Fibroblast of lung (primary cell): ENCODE measurements around the gene CHST3. TPM values are rescaled to one million over a fixed set of nuclear protein-coding genes. Genes with fewer than 3 reads are reported as not detected.

Experiments used
- DNase-seq, 2 donors: peaks; one replicate each; pipeline versions ENCODE4 v3.0.0 to v3.0.0-alpha.2; 2010; ENCODE audit warnings: low read depth in 2 of 2
- H2AFZ ChIP-seq: 2 replicates; pipeline ENCODE4 v1.5.1; 2012; ENCODE audit warnings: low read length, control low read depth, inconsistent platforms
- H3K27ac ChIP-seq: 2 replicates; pipeline ENCODE4 v1.5.1; 2011; ENCODE audit warnings: low read length, control low read depth; ENCODE audit not compliant: insufficient read depth
- H3K27me3 ChIP-seq: 2 replicates; pipeline ENCODE4 v1.5.1; 2011; ENCODE audit warnings: mild to moderate bottlenecking, low read length; ENCODE audit not compliant: control insufficient read depth, insufficient read depth
- H3K36me3 ChIP-seq: 2 replicates; pipeline ENCODE4 v1.5.1; 2011; ENCODE audit warnings: low read length; ENCODE audit not compliant: control insufficient read depth, insufficient read depth
- H3K4me1 ChIP-seq: 2 replicates; pipeline ENCODE4 v1.5.1; 2011; ENCODE audit warnings: low read length; ENCODE audit not compliant: control insufficient read depth, insufficient read depth; ENCODE audit errors: extremely low read depth
- H3K4me2 ChIP-seq: 2 replicates; pipeline ENCODE4 v1.5.1; 2011; ENCODE audit warnings: low read length, control low read depth; ENCODE audit not compliant: insufficient read depth; ENCODE audit errors: extremely low read depth
- H3K4me3 ChIP-seq, 4 experiments: fragments of 200-600 bp in 1 of 4; sonication (generic) in 1 of 4; replicated peaks in 1 of 4; 2 replicates each; pipeline ENCODE4 v1.5.1; 2011 to 2016; ENCODE audit warnings: low read length in 4 of 4, low read depth in 3 of 4, mild to moderate bottlenecking in 3 of 4, control low read depth in 2 of 4, inconsistent platforms in 1 of 4, mixed read lengths in 1 of 4; ENCODE audit not compliant: insufficient read depth in 1 of 4; ENCODE audit errors: control extremely low read depth in 1 of 4
- H3K79me2 ChIP-seq: 2 replicates; pipeline ENCODE4 v1.5.1; 2012; ENCODE audit warnings: mild to moderate bottlenecking, low read length, inconsistent platforms; ENCODE audit not compliant: control insufficient read depth, insufficient read depth
- H3K9ac ChIP-seq: 2 replicates; pipeline ENCODE4 v1.5.1; 2011; ENCODE audit warnings: mild to moderate bottlenecking, low read length, control low read depth; ENCODE audit not compliant: insufficient read depth
- H3K9me3 ChIP-seq: 2 replicates; pipeline ENCODE4 v1.5.1; 2012; ENCODE audit warnings: low read depth, low read length; ENCODE audit not compliant: control insufficient read depth, insufficient read depth
- H4K20me1 ChIP-seq: 2 replicates; pipeline ENCODE4 v1.5.1; 2011; ENCODE audit warnings: low read length; ENCODE audit not compliant: control insufficient read depth, insufficient read depth; ENCODE audit errors: extremely low read depth
- EZH2 ChIP-seq: IDR thresholded peaks from 2 replicates; pipeline ENCODE4 v1.5.1; 2012; ENCODE audit warnings: low read length, control low read depth, mild to moderate bottlenecking; ENCODE audit errors: missing control alignments
- polyA plus RNA-seq, 2 donors: library from polyadenylated mRNA; depleted of rRNA in 1 of 2; stranded (reverse) in 1 of 2; unstranded in 1 of 2; fragments of >200 nt; gene quantifications; 2 replicates each; pipeline ENCODE4 v1.2.1, GENCODE V29; 2011 to 2012; ENCODE audit warnings: missing spikeins in 1 of 2
- total RNA-seq: library from RNA; depleted of rRNA; stranded (reverse); fragments of >200 nt; gene quantifications from 2 replicates; pipeline ENCODE4 v1.2.1, GENCODE V29; 2014
- TF ChIP-seq, protein P1 (sequence below), 2 donors: IDR thresholded peaks in 1 of 2; conservative IDR thresholded peaks in 1 of 2; 1 replicate in 1 of 2; 2 replicates in 1 of 2; pipeline ENCODE4 v1.5.1; 2011 to 2012; ENCODE audit warnings: low read length in 2 of 2, control low read depth in 1 of 2, inconsistent platforms in 1 of 2, low read depth in 1 of 2, mild to moderate bottlenecking in 1 of 2

Gene CHST3
- total and polyA plus RNA-seq, 2 donors (not counting 1 experiment from before 2014, with no cell fraction given): 9.1 to 29.9 TPM

DNA sequence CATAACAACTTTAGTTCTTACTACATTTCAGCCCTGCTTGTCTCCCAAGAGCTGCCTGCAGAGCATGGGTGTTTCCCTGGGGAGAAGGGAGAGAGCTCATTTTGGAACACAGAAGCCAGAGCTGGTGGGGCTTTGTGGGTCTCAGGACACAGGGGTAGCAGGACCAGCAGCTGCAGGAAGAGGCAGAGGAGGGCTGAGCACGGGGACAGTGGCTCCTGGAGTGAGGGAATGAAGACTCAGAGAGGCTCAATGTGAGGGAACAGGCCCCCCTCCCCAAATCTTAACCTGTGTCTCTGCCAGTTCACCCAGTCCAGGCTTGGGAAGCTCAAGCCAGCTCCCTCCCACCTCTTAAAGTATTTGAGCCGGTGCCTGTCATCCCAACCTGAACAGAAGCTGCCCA is 50.0 kb downstream of the CHST3 start:
- Histone ChIP-seq H3K9ac (no peak overlapping the region), H3K36me3 (no peaks in the 10 kb centered on the region), H2AFZ (no peak overlapping the region), H3K27me3 (no peaks in the 10 kb centered on the region), H3K4me1 (peaks cover 11% of the 10 kb centered on the region), H4K20me1 (no peaks in the 10 kb centered on the region), H3K27ac (no peak overlapping the region), H3K4me3 (no peak overlapping the region), H3K4me2 (no peak overlapping the region), H3K9me3 (no peaks in the 10 kb centered on the region), H3K79me2 (no peaks in the 10 kb centered on the region)
- no peak for TF ChIP-seq EZH2
- TF ChIP-seq, protein P1, sequence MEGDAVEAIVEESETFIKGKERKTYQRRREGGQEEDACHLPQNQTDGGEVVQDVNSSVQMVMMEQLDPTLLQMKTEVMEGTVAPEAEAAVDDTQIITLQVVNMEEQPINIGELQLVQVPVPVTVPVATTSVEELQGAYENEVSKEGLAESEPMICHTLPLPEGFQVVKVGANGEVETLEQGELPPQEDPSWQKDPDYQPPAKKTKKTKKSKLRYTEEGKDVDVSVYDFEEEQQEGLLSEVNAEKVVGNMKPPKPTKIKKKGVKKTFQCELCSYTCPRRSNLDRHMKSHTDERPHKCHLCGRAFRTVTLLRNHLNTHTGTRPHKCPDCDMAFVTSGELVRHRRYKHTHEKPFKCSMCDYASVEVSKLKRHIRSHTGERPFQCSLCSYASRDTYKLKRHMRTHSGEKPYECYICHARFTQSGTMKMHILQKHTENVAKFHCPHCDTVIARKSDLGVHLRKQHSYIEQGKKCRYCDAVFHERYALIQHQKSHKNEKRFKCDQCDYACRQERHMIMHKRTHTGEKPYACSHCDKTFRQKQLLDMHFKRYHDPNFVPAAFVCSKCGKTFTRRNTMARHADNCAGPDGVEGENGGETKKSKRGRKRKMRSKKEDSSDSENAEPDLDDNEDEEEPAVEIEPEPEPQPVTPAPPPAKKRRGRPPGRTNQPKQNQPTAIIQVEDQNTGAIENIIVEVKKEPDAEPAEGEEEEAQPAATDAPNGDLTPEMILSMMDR (conservative IDR thresholded peaks at IDR 0.05 in 1 of 2, IDR thresholded peaks at IDR 0.05 in 1 of 2; ENCODE audit: low read depth in 1 of 2, low read length in 2 of 2): no peak
- no peak for DNase-seq

DNA sequence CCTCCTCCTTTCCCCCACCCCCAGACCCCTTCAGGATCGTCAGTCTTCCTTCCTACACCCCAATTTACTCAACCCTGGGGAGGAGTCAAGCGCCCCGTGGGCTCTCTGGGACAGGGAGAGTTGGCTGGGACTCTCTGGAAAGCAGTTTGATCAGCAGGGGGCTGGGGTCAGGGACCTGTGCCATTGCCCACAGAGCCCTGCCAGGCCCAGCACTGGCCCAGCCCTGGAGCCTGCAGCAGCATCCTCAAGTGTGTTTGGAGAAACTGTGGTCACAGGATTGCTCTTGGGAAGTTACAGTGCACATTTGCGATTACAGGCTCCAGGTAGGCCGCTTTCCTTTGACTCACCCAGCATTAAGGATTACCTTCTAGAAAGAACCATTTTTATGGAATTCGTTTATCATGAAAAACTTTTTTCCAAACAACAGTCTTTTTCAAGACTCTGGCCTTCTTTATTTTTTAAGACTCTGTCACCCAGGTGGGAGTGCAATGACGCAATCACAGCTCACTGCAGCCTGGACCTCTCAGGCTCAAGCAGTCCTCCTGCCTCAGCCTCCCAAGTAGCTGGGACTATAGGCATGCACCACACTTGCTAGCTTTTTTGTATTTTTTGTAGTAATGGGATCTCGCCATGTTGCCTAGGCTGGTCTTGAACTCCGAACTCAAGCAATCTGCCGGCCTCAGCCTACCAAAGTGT is 50.7 kb downstream of the CHST3 start:
- Histone ChIP-seq H3K27ac (no peak overlapping the region), H3K79me2 (no peaks in the 10 kb centered on the region), H4K20me1 (no peaks in the 10 kb centered on the region), H2AFZ (no peak overlapping the region), H3K4me2 (no peak overlapping the region), H3K4me3 (no peak overlapping the region), H3K4me1 (peaks cover 5% of the 10 kb centered on the region), H3K36me3 (no peaks in the 10 kb centered on the region), H3K9me3 (no peaks in the 10 kb centered on the region), H3K27me3 (no peaks in the 10 kb centered on the region), H3K9ac (no peak overlapping the region)
- no peak for TF ChIP-seq EZH2
- TF ChIP-seq, protein P1 (conservative IDR thresholded peaks at IDR 0.05 in 1 of 2, IDR thresholded peaks at IDR 0.05 in 1 of 2; ENCODE audit: low read depth in 1 of 2, low read length in 2 of 2): no peak
- DNase-seq: no peak

DNA sequence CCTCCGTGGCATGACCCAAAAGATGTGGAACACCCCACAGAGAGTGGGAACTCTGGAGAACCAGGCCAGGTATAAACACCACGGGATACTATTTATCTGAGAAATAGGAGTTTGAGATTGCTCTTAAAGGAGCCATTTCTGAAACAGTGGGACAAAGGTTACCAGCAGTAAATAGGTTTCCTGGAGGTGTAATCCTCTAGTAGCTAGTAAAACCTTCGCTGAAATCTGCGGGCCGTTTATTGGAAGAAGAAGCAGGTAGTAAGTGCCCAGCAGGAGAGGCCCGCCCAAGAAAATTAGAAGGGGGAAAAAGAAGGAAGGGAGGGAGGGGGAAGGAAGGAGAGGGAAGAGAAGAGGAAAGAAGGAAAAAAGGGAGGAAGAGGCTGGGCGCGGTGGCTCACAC is 51.6 kb downstream of the CHST3 start:
- no peaks in the 10 kb centered on the region for H3K79me2 ChIP-seq

More for the DNA sequence above, 51.6 kb downstream of the CHST3 start:
- Histone ChIP-seq H2AFZ (no peak overlapping the region), H3K4me3 (no peak overlapping the region), H3K27ac (no peak overlapping the region), H4K20me1 (no peaks in the 10 kb centered on the region), H3K4me1 (no peaks in the 10 kb centered on the region), H3K9me3 (no peaks in the 10 kb centered on the region), H3K27me3 (no peaks in the 10 kb centered on the region), H3K4me2 (no peak overlapping the region), H3K36me3 (no peaks in the 10 kb centered on the region), H3K9ac (no peak overlapping the region)
- no peak for DNase-seq
- TF ChIP-seq, protein P1 (conservative IDR thresholded peaks at IDR 0.05 in 1 of 2, IDR thresholded peaks at IDR 0.05 in 1 of 2; ENCODE audit: low read depth in 1 of 2, low read length in 2 of 2): no peak
- TF ChIP-seq EZH2: no peak
